NCI-H526 (cell line): Measurements from ENCODE around the gene SLC6A6.

ENCODE experiments used
- DNase-seq, 2 experiments: peaks; one replicate each; lab custom pipeline; 2025; lab: John Stamatoyannopoulos, UW

SLC6A6 gene

GRCh38 chr3:14523792-14524191 is 121.4 kb downstream of the SLC6A6 start:
- no peak for DNase-seq

GRCh38 chr3:14524311-14524711 is 121.9 kb downstream of the SLC6A6 start:
- no peak for DNase-seq

- no peak for DNase-seq
Observed at GRCh38 chr3:14524920-14525660, 122.7 kb downstream of the SLC6A6 start.

- DNase-seq: no peak
Observed at GRCh38 chr3:14525685-14526631, 123.6 kb downstream of the SLC6A6 start.

- DNase-seq: peak; percentile 89 to 94
Observed at GRCh38 chr3:14528081-14528480, 125.7 kb downstream of the SLC6A6 start.

- no peak for DNase-seq
Observed at GRCh38 chr3:14531856-14532395, 129.5 kb downstream of the SLC6A6 start.

- DNase-seq: peak in 1 of 2 experiments; percentile 79
Observed at GRCh38 chr3:14532691-14533456, 130.5 kb downstream of the SLC6A6 start.

GRCh38 chr3:14533457-14533958 is 131.1 kb downstream of the SLC6A6 start:
- no peak for DNase-seq

GRCh38 chr3:14534516-14535191 is 132.2 kb downstream of the SLC6A6 start:
- peak; percentile 55 to 74 for DNase-seq

- no peak for DNase-seq
Observed at GRCh38 chr3:14535616-14536015, 133.2 kb downstream of the SLC6A6 start.

- DNase-seq: no peak
Observed at GRCh38 chr3:14536055-14536815, 133.8 kb downstream of the SLC6A6 start.

GRCh38 chr3:14536837-14537589 is 134.6 kb downstream of the SLC6A6 start:
- no peak for DNase-seq

GRCh38 chr3:14537590-14538450 is 135.4 kb downstream of the SLC6A6 start:
- DNase-seq: peak in 1 of 2 experiments; percentile 35

GRCh38 chr3:14538451-14539088 is 136.2 kb downstream of the SLC6A6 start:
- DNase-seq: no peak
